Peyer's patch (tissue), 4 donors: ENCODE measurements around the gene XPC. TPM values are rescaled to one million over a fixed set of nuclear protein-coding genes. Genes with fewer than 3 reads are reported as not detected.

Experiments
- DNase-seq, 3 donors: peaks; one replicate each; pipeline ENCODE4 v3.0.0-alpha.2; 2017 to 2019
- H3K27ac ChIP-seq, 4 donors: fragments of 200-600 bp; sonication (generic); one replicate each; pipeline ENCODE4 v1.5.1; 2016 to 2019
- H3K27me3 ChIP-seq, 2 donors: fragments of 200-600 bp; sonication (generic); one replicate each; pipeline ENCODE4 v1.5.1; 2019
- H3K36me3 ChIP-seq, 3 donors: fragments of 200-600 bp; sonication (generic); one replicate each; pipeline ENCODE4 v1.5.1; 2016 to 2019
- H3K4me1 ChIP-seq, 4 donors: fragments of 200-600 bp; sonication (generic); one replicate each; pipeline ENCODE4 v1.5.1; 2016 to 2019
- H3K4me3 ChIP-seq, 4 donors: fragments of 200-600 bp; sonication (generic); 1 replicate in 3 of 4; 2 replicates in 1 of 4; pipeline ENCODE4 v1.5.1; 2016 to 2019; ENCODE audit warnings: mild to moderate bottlenecking in 1 of 4
- H3K9me3 ChIP-seq, 4 donors: fragments of 200-600 bp; sonication (generic); one replicate each; pipeline ENCODE4 v1.5.1; 2016 to 2019; ENCODE audit warnings: mild to moderate bottlenecking in 1 of 4
- CTCF ChIP-seq, 6 experiments: fragments of 450-650 bp in 4 of 6; fragments of 200-600 bp in 2 of 6; sonication (generic) in 1 of 6; IDR thresholded peaks; one replicate each; pipeline ENCODE4 v1.5.1; 2017 to 2019; ENCODE audit warnings: antibody characterized with exemption in 6 of 6, mild to moderate bottlenecking in 3 of 6, moderate library complexity in 1 of 6
- POLR2A ChIP-seq, 2 donors: fragments of 450-650 bp; IDR thresholded peaks; one replicate each; pipeline ENCODE4 v1.5.1; 2017; ENCODE audit warnings: antibody characterized with exemption in 2 of 2, mild to moderate bottlenecking in 2 of 2, moderate library complexity in 2 of 2
- total RNA-seq, 4 donors: library from RNA; depleted of rRNA; stranded (reverse); fragments of >200 nt; gene quantifications; one replicate each; pipeline ENCODE4 v1.1.0, GENCODE V29; 2016

XPC gene
- total RNA-seq, 4 donors from 2014 or later: 46.1 to 88.3 (median 78.6) TPM

- H3K9me3 ChIP-seq: no peaks in the 10 kb centered on the region
- DNase-seq: no peak
- no peak for TF ChIP-seq POLR2A (IDR thresholded peaks at IDR 0.05)
- TF ChIP-seq CTCF (IDR thresholded peaks at IDR 0.05): no peak
- peaks cover 0 to 25% (median 0%) of the 10 kb centered on the region in 4 donors for H3K4me1 ChIP-seq
- peak overlapping the region in 1 of 4 donors; percentile 53 for H3K27ac ChIP-seq
- no peak overlapping the region for H3K4me3 ChIP-seq
- H3K27me3 ChIP-seq: no peaks in the 10 kb centered on the region
- peaks cover 0 to 98% (median 0%) of the 10 kb centered on the region in 3 donors for H3K36me3 ChIP-seq
These were observed 46.3 kb downstream of the XPC start for GRCh38 chr3:14132120-14132519.

DNA sequence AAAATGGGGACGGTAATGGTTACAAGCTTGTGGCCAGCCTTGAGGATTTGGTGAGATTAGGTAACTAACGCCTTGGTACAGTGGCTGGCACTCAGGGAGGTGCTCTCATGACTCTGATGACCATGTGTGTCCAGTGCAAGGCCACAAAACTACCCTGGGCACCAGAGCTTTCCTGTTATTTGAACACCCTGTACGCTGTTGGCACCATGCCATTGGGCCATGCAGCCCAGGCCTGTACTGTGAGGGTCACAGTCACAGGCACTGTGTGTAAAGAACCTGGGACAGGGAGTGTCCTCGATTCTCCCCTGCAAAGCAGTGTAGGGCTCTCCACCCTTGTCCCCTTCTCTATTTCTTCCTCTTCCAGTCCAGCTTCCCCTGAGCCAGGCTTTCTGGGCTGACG is 47.3 kb downstream of the XPC start:
- H3K36me3 ChIP-seq: peaks cover 0 to 88% (median 0%) of the 10 kb centered on the region in 3 donors

DNA sequence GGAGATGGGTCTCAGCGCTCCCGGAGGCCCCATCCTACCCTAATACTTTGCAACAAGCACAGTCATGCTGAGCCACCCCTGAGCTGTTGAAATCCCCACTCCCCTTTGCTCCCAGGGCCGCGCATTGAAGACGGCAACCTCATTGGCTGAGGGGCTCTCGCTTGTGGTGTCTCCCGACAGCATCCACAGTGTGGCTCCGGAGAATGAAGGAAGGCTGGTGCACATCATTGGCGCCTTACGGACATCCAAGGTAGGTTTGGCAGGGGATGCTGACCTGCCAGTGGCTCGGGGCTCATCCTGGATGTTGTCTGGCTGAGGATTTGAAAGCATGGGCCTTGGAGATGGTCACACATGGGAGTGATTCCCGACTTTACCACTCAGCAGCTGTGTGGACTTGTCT is 47.7 kb downstream of the XPC start:
- no peak for TF ChIP-seq CTCF (IDR thresholded peaks at IDR 0.05)
- TF ChIP-seq POLR2A (IDR thresholded peaks at IDR 0.05): no peak
- H3K4me1 ChIP-seq: peaks cover 0 to 31% (median 8%) of the 10 kb centered on the region in 4 donors

More for the DNA sequence above, 47.3 kb downstream of the XPC start:
- TF ChIP-seq CTCF (IDR thresholded peaks at IDR 0.05) (no peak), POLR2A (IDR thresholded peaks at IDR 0.05) (no peak)
- no peaks in the 10 kb centered on the region for H3K27me3 ChIP-seq
- no peaks in the 10 kb centered on the region for H3K9me3 ChIP-seq
- peaks cover 0 to 27% (median 4%) of the 10 kb centered on the region in 4 donors for H3K4me1 ChIP-seq
- no peak overlapping the region for H3K27ac ChIP-seq
- H3K4me3 ChIP-seq: no peak overlapping the region
- DNase-seq: no peak

DNA sequence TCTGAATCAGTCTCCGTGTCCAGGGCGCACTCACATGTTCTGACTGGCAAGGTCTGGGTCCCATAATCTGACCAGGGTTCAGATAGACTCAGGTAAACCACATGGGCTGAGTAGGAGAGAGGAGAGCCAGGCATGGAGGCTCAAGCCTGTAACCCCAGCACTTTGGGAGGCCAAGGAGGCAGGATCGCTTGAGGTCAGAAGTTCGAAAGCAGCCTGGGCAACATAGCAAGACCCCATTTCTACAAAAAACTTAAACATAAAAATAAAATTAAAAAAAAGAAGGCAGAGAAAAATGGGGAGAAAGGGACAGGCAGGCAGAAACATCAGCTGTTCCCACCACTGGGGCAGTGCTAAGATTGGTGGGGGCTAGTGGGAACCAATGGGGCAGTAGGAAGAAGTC is 48.2 kb downstream of the XPC start:
- no peak for TF ChIP-seq CTCF (IDR thresholded peaks at IDR 0.05)
- H3K27ac ChIP-seq: no peak overlapping the region
- no peaks in the 10 kb centered on the region for H3K9me3 ChIP-seq
- DNase-seq: no peak
- H3K36me3 ChIP-seq: peaks cover 0 to 79% (median 0%) of the 10 kb centered on the region in 3 donors
- no peak overlapping the region for H3K4me3 ChIP-seq
- H3K27me3 ChIP-seq: no peaks in the 10 kb centered on the region
- H3K4me1 ChIP-seq: peaks cover 0 to 31% (median 10%) of the 10 kb centered on the region in 4 donors

More for the DNA sequence above, 47.7 kb downstream of the XPC start:
- Histone ChIP-seq H3K9me3 (no peaks in the 10 kb centered on the region), H3K27me3 (no peaks in the 10 kb centered on the region), H3K27ac (no peak overlapping the region), H3K36me3 (peaks cover 0 to 84% (median 0%) of the 10 kb centered on the region in 3 donors), H3K4me3 (no peak overlapping the region)
- DNase-seq: no peak

DNA sequence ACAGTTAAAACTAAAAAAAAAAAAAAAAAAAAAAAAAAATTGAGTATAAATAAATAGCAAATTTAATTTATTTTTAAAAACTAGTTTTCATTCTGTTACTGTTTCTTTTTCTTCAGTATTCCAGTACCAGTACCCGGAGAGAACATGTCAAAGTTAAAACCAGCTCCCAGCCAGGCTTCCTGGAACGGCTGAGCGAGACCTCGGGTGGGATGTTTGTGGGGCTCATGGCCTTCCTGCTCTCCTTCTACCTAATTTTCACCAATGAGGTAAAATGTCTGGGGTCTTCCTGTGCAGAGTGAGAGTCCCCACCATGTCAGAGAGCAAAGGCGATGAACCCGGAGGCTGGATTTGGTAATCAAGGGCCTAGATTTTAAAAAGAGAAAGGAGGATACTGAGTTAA is 49.1 kb downstream of the XPC start:
- TF ChIP-seq POLR2A (IDR thresholded peaks at IDR 0.05) (no peak), CTCF (IDR thresholded peaks at IDR 0.05) (no peak)
- peaks cover 0 to 70% (median 0%) of the 10 kb centered on the region in 3 donors for H3K36me3 ChIP-seq

DNA sequence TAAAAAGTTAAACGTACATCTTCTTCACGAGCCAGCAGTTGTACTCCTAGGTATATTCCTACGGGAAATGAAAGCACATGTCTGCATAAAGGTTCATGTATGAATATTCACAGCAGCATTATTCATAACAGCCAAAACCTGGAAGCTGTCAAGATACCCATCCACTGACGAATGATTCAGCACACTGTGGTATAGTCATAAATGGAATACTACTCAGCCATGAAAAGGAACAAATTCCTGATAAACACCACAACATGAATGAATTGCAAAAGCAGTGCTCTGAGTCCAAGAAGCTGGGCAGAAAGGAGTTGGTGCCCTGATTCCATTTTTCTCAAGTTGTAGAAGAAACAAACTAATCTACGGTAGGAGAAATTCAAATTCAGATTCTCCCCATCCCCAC is 49.7 kb downstream of the XPC start:
- H3K27ac ChIP-seq: no peak overlapping the region
- H3K36me3 ChIP-seq: peaks cover 0 to 64% (median 0%) of the 10 kb centered on the region in 3 donors
- H3K4me1 ChIP-seq: peaks cover 0 to 32% (median 12%) of the 10 kb centered on the region in 4 donors
- no peak for DNase-seq
- no peak overlapping the region for H3K4me3 ChIP-seq
- H3K9me3 ChIP-seq: no peaks in the 10 kb centered on the region
- no peaks in the 10 kb centered on the region for H3K27me3 ChIP-seq
- no peak for TF ChIP-seq POLR2A (IDR thresholded peaks at IDR 0.05)
- no peak for TF ChIP-seq CTCF (IDR thresholded peaks at IDR 0.05)

More for the DNA sequence above, 49.1 kb downstream of the XPC start:
- no peak overlapping the region for H3K4me3 ChIP-seq
- no peaks in the 10 kb centered on the region for H3K9me3 ChIP-seq
- peaks cover 0 to 31% (median 10%) of the 10 kb centered on the region in 4 donors for H3K4me1 ChIP-seq
- no peaks in the 10 kb centered on the region for H3K27me3 ChIP-seq
- no peak overlapping the region for H3K27ac ChIP-seq
- no peak for DNase-seq
